ENCODE measurements around the gene IGF2R.
"Not testable (repeated sequence)": the region's sequence is repeated elsewhere in the genome, so short reads cannot be mapped to it uniquely, and the experiment has no call there.

The IGF2R gene

GRCh38 chr6:160086754-160087153 lies 117.9 kb downstream of the IGF2R start:
- Histone ChIP-seq H3K4me3 (ENCODE audit: low read depth in 1 of 5, low read length in 5 of 5) (no peak overlapping the region), H3K9ac (ENCODE audit: low read length in 5 of 5) (no peak overlapping the region), H3K36me3 (ENCODE audit: control insufficient read depth in 5 of 5, insufficient read depth in 5 of 5, low read length in 5 of 5) (peaks cover 17 to 99% (median 86%) of the 10 kb centered on the region in 5 donors), H3K27ac (ENCODE audit: low read depth, low read length) (no peak overlapping the region), H3K27me3 (ENCODE audit: control insufficient read depth in 5 of 5, insufficient read depth in 4 of 5, low read length in 5 of 5) (no peaks in the 10 kb centered on the region), H3K4me1 (ENCODE audit: control insufficient read depth in 5 of 5, insufficient read depth in 5 of 5, low read length in 5 of 5) (peaks cover 0 to 2% (median 0%) of the 10 kb centered on the region in 5 donors), H3K9me3 (ENCODE audit: control insufficient read depth in 5 of 5, low read length in 5 of 5) (no peaks in the 10 kb centered on the region)

GRCh38 chr6:160088069-160088783 lies 119.3 kb downstream of the IGF2R start:
- Histone ChIP-seq H3K9me3 (ENCODE audit: control insufficient read depth in 5 of 5, low read length in 5 of 5) (no peaks in the 10 kb centered on the region), H3K27ac (ENCODE audit: low read depth, low read length) (no peak overlapping the region), H3K9ac (ENCODE audit: low read length in 5 of 5) (no peak overlapping the region), H3K36me3 (ENCODE audit: control insufficient read depth in 5 of 5, insufficient read depth in 5 of 5, low read length in 5 of 5) (peaks cover 17 to 99% (median 92%) of the 10 kb centered on the region in 5 donors), H3K4me3 (ENCODE audit: low read depth in 1 of 5, low read length in 5 of 5) (no peak overlapping the region), H3K4me1 (ENCODE audit: control insufficient read depth in 5 of 5, insufficient read depth in 5 of 5, low read length in 5 of 5) (peaks cover 0 to 2% (median 0%) of the 10 kb centered on the region in 5 donors), H3K27me3 (ENCODE audit: control insufficient read depth in 5 of 5, insufficient read depth in 4 of 5, low read length in 5 of 5) (no peaks in the 10 kb centered on the region)

GRCh38 chr6:160088784-160089533 lies 120.1 kb downstream of the IGF2R start:
- Histone ChIP-seq H3K4me1 (ENCODE audit: control insufficient read depth in 5 of 5, insufficient read depth in 5 of 5, low read length in 5 of 5) (peaks cover 0 to 2% (median 0%) of the 10 kb centered on the region in 5 donors), H3K36me3 (ENCODE audit: control insufficient read depth in 5 of 5, insufficient read depth in 5 of 5, low read length in 5 of 5) (peaks cover 20 to 99% (median 94%) of the 10 kb centered on the region in 5 donors), H3K9me3 (ENCODE audit: control insufficient read depth in 5 of 5, low read length in 5 of 5) (no peaks in the 10 kb centered on the region), H3K9ac (ENCODE audit: low read length in 5 of 5) (no peak overlapping the region), H3K27ac (ENCODE audit: low read depth, low read length) (no peak overlapping the region), H3K4me3 (ENCODE audit: low read depth in 1 of 5, low read length in 5 of 5) (no peak overlapping the region), H3K27me3 (ENCODE audit: control insufficient read depth in 5 of 5, insufficient read depth in 4 of 5, low read length in 5 of 5) (no peaks in the 10 kb centered on the region)

GRCh38 chr6:160089534-160089897 lies 120.6 kb downstream of the IGF2R start:
- Histone ChIP-seq H3K27me3 (ENCODE audit: control insufficient read depth in 5 of 5, insufficient read depth in 4 of 5, low read length in 5 of 5) (no peaks in the 10 kb centered on the region), H3K27ac (ENCODE audit: low read depth, low read length) (no peak overlapping the region), H3K36me3 (ENCODE audit: control insufficient read depth in 5 of 5, insufficient read depth in 5 of 5, low read length in 5 of 5) (peaks cover 20 to 99% (median 93%) of the 10 kb centered on the region in 5 donors), H3K4me3 (ENCODE audit: low read depth in 1 of 5, low read length in 5 of 5) (no peak overlapping the region), H3K9ac (ENCODE audit: low read length in 5 of 5) (no peak overlapping the region), H3K4me1 (ENCODE audit: control insufficient read depth in 5 of 5, insufficient read depth in 5 of 5, low read length in 5 of 5) (peaks cover 0 to 2% (median 0%) of the 10 kb centered on the region in 5 donors), H3K9me3 (ENCODE audit: control insufficient read depth in 5 of 5, low read length in 5 of 5) (no peaks in the 10 kb centered on the region)

- peaks cover 18 to 97% (median 89%) of the 10 kb centered on the region in 5 donors for H3K36me3 ChIP-seq (ENCODE audit: control insufficient read depth in 5 of 5, insufficient read depth in 5 of 5, low read length in 5 of 5)
- H3K9me3 ChIP-seq (ENCODE audit: control insufficient read depth in 5 of 5, low read length in 5 of 5); H3K4me3 ChIP-seq (ENCODE audit: low read depth in 1 of 5, low read length in 5 of 5); H3K27me3 ChIP-seq (ENCODE audit: control insufficient read depth in 5 of 5, insufficient read depth in 4 of 5, low read length in 5 of 5); H3K4me1 ChIP-seq (ENCODE audit: control insufficient read depth in 5 of 5, insufficient read depth in 5 of 5, low read length in 5 of 5); H3K9ac ChIP-seq (ENCODE audit: low read length in 5 of 5); H3K27ac ChIP-seq (ENCODE audit: low read depth, low read length): not testable (repeated sequence)
These were observed 121.8 kb downstream of the IGF2R start for GRCh38 chr6:160090442-160091239.

- not testable (repeated sequence) for H3K4me3 ChIP-seq (ENCODE audit: low read depth in 1 of 5, low read length in 5 of 5); H3K4me1 ChIP-seq (ENCODE audit: control insufficient read depth in 5 of 5, insufficient read depth in 5 of 5, low read length in 5 of 5); H3K27ac ChIP-seq (ENCODE audit: low read depth, low read length); H3K27me3 ChIP-seq (ENCODE audit: control insufficient read depth in 5 of 5, insufficient read depth in 4 of 5, low read length in 5 of 5); H3K9me3 ChIP-seq (ENCODE audit: control insufficient read depth in 5 of 5, low read length in 5 of 5); H3K9ac ChIP-seq (ENCODE audit: low read length in 5 of 5)
- H3K36me3 ChIP-seq (ENCODE audit: control insufficient read depth in 5 of 5, insufficient read depth in 5 of 5, low read length in 5 of 5), result peaks cover 22 to 97% (median 87%) of the 10 kb centered on the region in 5 donors
These were observed 123.3 kb downstream of the IGF2R start for GRCh38 chr6:160092176-160092575.

- no peaks in the 10 kb centered on the region for H3K27me3 ChIP-seq (ENCODE audit: control insufficient read depth in 5 of 5, insufficient read depth in 4 of 5, low read length in 5 of 5)
- H3K4me1 ChIP-seq (ENCODE audit: control insufficient read depth in 5 of 5, insufficient read depth in 5 of 5, low read length in 5 of 5), result peaks cover 0 to 2% (median 0%) of the 10 kb centered on the region in 5 donors
- H3K4me3 ChIP-seq (ENCODE audit: low read depth in 1 of 5, low read length in 5 of 5), result no peak overlapping the region
- no peak overlapping the region for H3K9ac ChIP-seq (ENCODE audit: low read length in 5 of 5)
- H3K27ac ChIP-seq (ENCODE audit: low read depth, low read length), result no peak overlapping the region
- H3K9me3 ChIP-seq (ENCODE audit: control insufficient read depth in 5 of 5, low read length in 5 of 5), result no peaks in the 10 kb centered on the region
- H3K36me3 ChIP-seq (ENCODE audit: control insufficient read depth in 5 of 5, insufficient read depth in 5 of 5, low read length in 5 of 5), result peaks cover 23 to 98% (median 86%) of the 10 kb centered on the region in 5 donors
These were observed 123.7 kb downstream of the IGF2R start for GRCh38 chr6:160092602-160093001.

GRCh38 chr6:160093061-160093460 lies 124.2 kb downstream of the IGF2R start:
- Histone ChIP-seq H3K27ac (ENCODE audit: low read depth, low read length) (no peak overlapping the region), H3K4me3 (ENCODE audit: low read depth in 1 of 5, low read length in 5 of 5) (no peak overlapping the region), H3K9ac (ENCODE audit: low read length in 5 of 5) (no peak overlapping the region), H3K27me3 (ENCODE audit: control insufficient read depth in 5 of 5, insufficient read depth in 4 of 5, low read length in 5 of 5) (no peaks in the 10 kb centered on the region), H3K9me3 (ENCODE audit: control insufficient read depth in 5 of 5, low read length in 5 of 5) (no peaks in the 10 kb centered on the region), H3K4me1 (ENCODE audit: control insufficient read depth in 5 of 5, insufficient read depth in 5 of 5, low read length in 5 of 5) (peaks cover 0 to 2% (median 0%) of the 10 kb centered on the region in 5 donors), H3K36me3 (ENCODE audit: control insufficient read depth in 5 of 5, insufficient read depth in 5 of 5, low read length in 5 of 5) (peaks cover 26 to 98% (median 87%) of the 10 kb centered on the region in 5 donors)

GRCh38 chr6:160093946-160094345 lies 125.1 kb downstream of the IGF2R start:
- Histone ChIP-seq H3K27me3 (ENCODE audit: control insufficient read depth in 5 of 5, insufficient read depth in 4 of 5, low read length in 5 of 5) (no peaks in the 10 kb centered on the region), H3K4me1 (ENCODE audit: control insufficient read depth in 5 of 5, insufficient read depth in 5 of 5, low read length in 5 of 5) (no peaks in the 10 kb centered on the region), H3K4me3 (ENCODE audit: low read depth in 1 of 5, low read length in 5 of 5) (no peak overlapping the region), H3K27ac (ENCODE audit: low read depth, low read length) (no peak overlapping the region), H3K9me3 (ENCODE audit: control insufficient read depth in 5 of 5, low read length in 5 of 5) (no peaks in the 10 kb centered on the region), H3K9ac (ENCODE audit: low read length in 5 of 5) (no peak overlapping the region), H3K36me3 (ENCODE audit: control insufficient read depth in 5 of 5, insufficient read depth in 5 of 5, low read length in 5 of 5) (peaks cover 26 to 95% (median 86%) of the 10 kb centered on the region in 5 donors)
